Left lung (tissue), 14 donors: Measurements from ENCODE around the gene RAB27A. TPM values are rescaled to one million over a fixed set of nuclear protein-coding genes. Genes with fewer than 3 reads are reported as not detected.
A peak's percentile ranks its signal among the peaks of the same experiment; 100 is the strongest.

ENCODE experiments used
- ATAC-seq: fragments of 200-7000 bp; cut with Tn5 transposase; one replicate; pipeline ENCODE4 v1.9.1; 2020; ENCODE audit warnings: moderate library complexity
- DNase-seq, 4 donors: peaks; one replicate each; pipeline ENCODE4 v3.0.0-alpha.2; 2013 to 2020
- H3K27ac ChIP-seq, 2 donors: fragments of 200-600 bp; sonication (generic) in 1 of 2; one replicate each; pipeline versions ENCODE4 v1.5.0 to v1.8.0; 2020 to 2021
- H3K27me3 ChIP-seq, 2 donors: fragments of 200-600 bp; sonication (generic) in 1 of 2; one replicate each; pipeline versions ENCODE4 v1.5.0 to v1.8.0; 2020 to 2021
- H3K36me3 ChIP-seq, 2 donors: fragments of 200-600 bp; sonication (generic) in 1 of 2; one replicate each; pipeline versions ENCODE4 v1.5.0 to v1.8.0; 2020 to 2021
- H3K4me1 ChIP-seq, 2 donors: fragments of 200-600 bp; one replicate each; pipeline ENCODE4 v1.8.0; 2021
- H3K4me3 ChIP-seq, 2 donors: fragments of 200-600 bp; sonication (generic) in 1 of 2; one replicate each; pipeline versions ENCODE4 v1.5.0 to v1.8.0; 2020 to 2021; ENCODE audit warnings: mild to moderate bottlenecking in 1 of 2
- H3K9me3 ChIP-seq, 2 donors: fragments of 200-600 bp; sonication (generic) in 1 of 2; one replicate each; pipeline versions ENCODE4 v1.5.0 to v1.8.0; 2020 to 2021
- intact Hi-C, 2 donors: fragments of 100-400 bp; cut with DNase I; formaldehyde crosslinking; loops; one replicate each; pipeline versions ENCODE4 v1.11.2 to v1.14.2; 2022
- long read RNA-seq, 12 donors: library from polyadenylated mRNA in 2 of 12; unstranded in 2 of 12; transcript quantifications; one replicate each; pipeline ENCODE4 v2.0.0 and lab custom pipeline, GENCODE V29; 2019 to 2026
- polyA plus RNA-seq, 6 donors: library from polyadenylated mRNA; unstranded; fragments of 120-200 nt; gene quantifications; one replicate each; pipeline ENCODE4 v1.2.1, GENCODE V29; 2013; ENCODE audit not compliant: insufficient read length in 6 of 6
- total RNA-seq, 2 donors: library from RNA; stranded (reverse); fragmentation: NEBNext Ultra II Directional; extraction: Animal tissue kit (Norgen Biotek cat#: 25700); gene quantifications; one replicate each; pipeline ENCODE4 v1.2.1, GENCODE V29; 2021
- TF ChIP-seq, protein P1 (sequence below), 2 donors: fragments of 200-600 bp; sonication (generic) in 1 of 2; IDR thresholded peaks; one replicate each; pipeline versions ENCODE4 v1.5.0 to v1.8.0; 2021; ENCODE audit warnings: antibody characterized with exemption in 2 of 2
- donor health status: DM: no; HTN: yes; CAD: no.
- donor health status: DM: no; HTN: no; CAD: no.

Gene RAB27A
- total RNA-seq = 10 to 100 TPM; 58.1 to 85.7 TPM
- 10 to 100 TPM; 29.6 to 47.0 (median 39.5) TPM for polyA plus RNA-seq
- long read RNA-seq, donor 1, transcript RAB27A-201 (7 exons, 3,446 nt) = major isoform, 11 of 17 reads
- long read RNA-seq, donor 1, partial matches to known transcripts = 5 of 17 reads
- long read RNA-seq, donor 1, other reads (novel, unspliced or antisense) = 0 of 17 reads
- long read RNA-seq, donor 2, partial matches to known transcripts = 0 of 5 reads
- long read RNA-seq, donor 2, other reads (novel, unspliced or antisense) = 0 of 5 reads
- long read RNA-seq, donor 3, partial matches to known transcripts = 0 of 3 reads
- long read RNA-seq, donor 3, other reads (novel, unspliced or antisense) = 0 of 3 reads
- long read RNA-seq, donor 4, transcript RAB27A-201 (7 exons, 3,446 nt) = major isoform, 10 of 15 reads
- long read RNA-seq, donor 4, partial matches to known transcripts = 3 of 15 reads
- long read RNA-seq, donor 4, other reads (novel, unspliced or antisense) = 2 of 15 reads
- long read RNA-seq, donor 5, transcript RAB27A-201 (7 exons, 3,446 nt) = major isoform, 7 of 26 reads
- long read RNA-seq, donor 5, partial matches to known transcripts = 19 of 26 reads
- long read RNA-seq, donor 5, other reads (novel, unspliced or antisense) = 0 of 26 reads
- long read RNA-seq, donor 6, partial matches to known transcripts = 0 of 1 reads
- long read RNA-seq, donor 6, other reads (novel, unspliced or antisense) = 0 of 1 reads
- long read RNA-seq, donor 7, transcript RAB27A-201 (7 exons, 3,446 nt) = major isoform, 6 of 7 reads
- long read RNA-seq, donor 7, partial matches to known transcripts = 0 of 7 reads
- long read RNA-seq, donor 7, other reads (novel, unspliced or antisense) = 0 of 7 reads
- long read RNA-seq, donor 8, transcript RAB27A-201 (7 exons, 3,446 nt) = major isoform, 8 of 8 reads
- long read RNA-seq, donor 8, partial matches to known transcripts = 0 of 8 reads
- long read RNA-seq, donor 8, other reads (novel, unspliced or antisense) = 0 of 8 reads
- long read RNA-seq, donor 9 = 0 reads
- long read RNA-seq, donor 10, transcript RAB27A-201 (7 exons, 3,446 nt) = major isoform, 17 of 27 reads
- long read RNA-seq, donor 10, partial matches to known transcripts = 0 of 27 reads
- long read RNA-seq, donor 10, other reads (novel, unspliced or antisense) = 8 of 27 reads
- long read RNA-seq, donor 11 = 0 reads
- long read RNA-seq, donor 12, partial matches to known transcripts = 0 of 5 reads
- long read RNA-seq, donor 12, other reads (novel, unspliced or antisense) = 0 of 5 reads

DNA sequence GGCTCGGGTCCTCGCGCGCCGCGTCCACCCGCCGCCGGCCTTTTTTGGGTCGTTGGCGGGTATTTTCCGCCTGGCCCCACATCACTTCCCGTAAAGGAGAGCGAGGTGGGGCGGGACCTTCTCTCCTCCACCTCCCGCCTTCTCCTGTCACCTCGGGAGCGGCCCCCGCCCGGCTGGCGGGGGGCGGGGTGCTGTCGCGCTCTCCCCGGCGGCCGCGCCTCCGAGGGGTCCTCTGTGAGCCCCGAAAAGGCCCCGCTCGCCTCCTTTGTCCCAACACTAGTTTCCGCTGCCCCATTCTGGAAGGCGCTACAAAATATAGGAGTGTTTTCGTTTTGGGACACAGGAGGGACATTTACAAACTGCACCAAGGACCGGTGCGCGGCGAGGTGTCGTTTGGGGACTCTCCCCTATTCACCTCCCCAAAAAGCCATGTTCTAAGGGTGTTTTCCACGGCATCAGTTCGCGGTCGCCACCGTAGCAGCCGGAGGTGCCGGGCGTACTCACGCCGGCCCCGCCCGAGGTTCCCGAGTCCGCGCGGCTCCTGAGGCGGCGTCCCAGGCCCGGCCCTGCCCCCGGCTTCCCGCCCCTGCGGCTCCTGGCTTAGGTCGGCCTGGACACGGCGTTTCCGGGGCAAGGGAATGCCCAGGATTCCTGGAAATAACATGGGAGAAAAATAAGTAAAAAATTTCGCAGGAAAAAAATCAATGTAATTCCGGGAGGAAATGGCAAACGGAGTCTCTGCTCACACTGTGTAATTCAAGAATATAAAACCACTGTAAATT, at the start of gene RAB27A:
TSS of gene RAB27A (minus strand) at position 68 of the 782 bp plus-strand sequence. CDS start 54,879 bp downstream, outside the sequence.
- Histone ChIP-seq H3K9me3 (no peaks in the 10 kb centered on the region), H3K27me3 (no peaks in the 10 kb centered on the region), H3K36me3 (no peaks in the 10 kb centered on the region), H3K4me1 (peaks cover 5 to 52% of the 10 kb centered on the region in 2 donors), H3K27ac (peak within 1 kb of the TSS; percentile 96 to 99), H3K4me3 (peak within 1 kb of the TSS; percentile 83 to 91)
- ATAC-seq (peak; percentile 87), DNase-seq (peak; percentile 78 to 94 (median 82))
- TF ChIP-seq, protein P1, sequence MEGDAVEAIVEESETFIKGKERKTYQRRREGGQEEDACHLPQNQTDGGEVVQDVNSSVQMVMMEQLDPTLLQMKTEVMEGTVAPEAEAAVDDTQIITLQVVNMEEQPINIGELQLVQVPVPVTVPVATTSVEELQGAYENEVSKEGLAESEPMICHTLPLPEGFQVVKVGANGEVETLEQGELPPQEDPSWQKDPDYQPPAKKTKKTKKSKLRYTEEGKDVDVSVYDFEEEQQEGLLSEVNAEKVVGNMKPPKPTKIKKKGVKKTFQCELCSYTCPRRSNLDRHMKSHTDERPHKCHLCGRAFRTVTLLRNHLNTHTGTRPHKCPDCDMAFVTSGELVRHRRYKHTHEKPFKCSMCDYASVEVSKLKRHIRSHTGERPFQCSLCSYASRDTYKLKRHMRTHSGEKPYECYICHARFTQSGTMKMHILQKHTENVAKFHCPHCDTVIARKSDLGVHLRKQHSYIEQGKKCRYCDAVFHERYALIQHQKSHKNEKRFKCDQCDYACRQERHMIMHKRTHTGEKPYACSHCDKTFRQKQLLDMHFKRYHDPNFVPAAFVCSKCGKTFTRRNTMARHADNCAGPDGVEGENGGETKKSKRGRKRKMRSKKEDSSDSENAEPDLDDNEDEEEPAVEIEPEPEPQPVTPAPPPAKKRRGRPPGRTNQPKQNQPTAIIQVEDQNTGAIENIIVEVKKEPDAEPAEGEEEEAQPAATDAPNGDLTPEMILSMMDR (IDR thresholded peaks at IDR 0.05) = no peak
- intact Hi-C loops = loop anchor here in 1 of 2 donors (5.0 kb wide), 1 partner anchor 73 kb away; no protein-coding TSS in a partner anchor

DNA sequence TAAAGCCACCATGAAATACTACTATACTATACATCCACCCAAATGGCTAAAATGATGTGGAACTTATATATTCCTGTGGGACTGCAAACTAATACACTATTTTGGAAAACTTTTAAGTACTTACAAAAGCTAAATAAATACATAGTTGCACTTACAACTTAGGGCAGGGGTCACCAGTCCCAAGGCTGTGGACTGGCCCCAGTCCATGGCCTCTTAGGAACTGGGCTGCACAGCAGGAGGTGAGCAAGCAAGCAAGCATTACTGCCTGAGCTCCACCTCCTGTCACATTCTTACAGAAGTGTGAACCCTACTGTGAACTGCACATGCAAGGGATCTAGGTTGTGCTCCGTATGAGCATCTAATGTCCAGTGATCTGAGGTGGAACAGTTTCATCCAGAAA, 47.5 kb upstream of the RAB27A start:
- intact Hi-C loops = no loop called here
- DNase-seq (no peak), ATAC-seq (no peak)
- H3K9me3 ChIP-seq = no peaks in the 10 kb centered on the region
- H3K4me1 ChIP-seq = no peaks in the 10 kb centered on the region
- TF ChIP-seq, protein P1 (IDR thresholded peaks at IDR 0.05) = no peak
- H3K4me3 ChIP-seq = no peak overlapping the region
- H3K27ac ChIP-seq = no peak overlapping the region
- peaks cover 2 to 76% of the 10 kb centered on the region in 2 donors for H3K36me3 ChIP-seq
- H3K27me3 ChIP-seq = no peaks in the 10 kb centered on the region

DNA sequence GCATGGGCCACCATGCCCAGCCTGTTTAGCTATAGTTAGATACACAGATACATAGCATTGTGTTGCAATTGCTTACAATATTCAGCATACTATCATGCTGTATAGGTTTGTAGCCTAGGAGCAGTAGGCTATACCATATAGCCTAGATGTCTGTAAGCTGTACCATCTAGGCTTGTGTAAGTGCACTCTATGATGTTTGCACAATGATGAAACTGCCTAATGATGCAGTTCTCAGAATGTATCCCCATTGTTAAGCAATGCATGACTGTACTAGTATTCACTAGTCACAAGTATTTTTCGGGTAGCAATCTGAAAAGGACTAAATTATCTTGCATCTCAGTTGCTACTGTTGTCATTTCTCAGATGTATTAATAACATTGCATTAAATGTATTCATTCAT, 45.4 kb upstream of the RAB27A start:
- Histone ChIP-seq H3K4me3 (no peak overlapping the region), H3K36me3 (peaks cover 2 to 81% of the 10 kb centered on the region in 2 donors), H3K27ac (no peak overlapping the region), H3K4me1 (no peaks in the 10 kb centered on the region), H3K27me3 (no peaks in the 10 kb centered on the region), H3K9me3 (no peaks in the 10 kb centered on the region)
- ATAC-seq (no peak), DNase-seq (no peak)
- TF ChIP-seq, protein P1 (IDR thresholded peaks at IDR 0.05) = no peak
- intact Hi-C loops = no loop called here

DNA sequence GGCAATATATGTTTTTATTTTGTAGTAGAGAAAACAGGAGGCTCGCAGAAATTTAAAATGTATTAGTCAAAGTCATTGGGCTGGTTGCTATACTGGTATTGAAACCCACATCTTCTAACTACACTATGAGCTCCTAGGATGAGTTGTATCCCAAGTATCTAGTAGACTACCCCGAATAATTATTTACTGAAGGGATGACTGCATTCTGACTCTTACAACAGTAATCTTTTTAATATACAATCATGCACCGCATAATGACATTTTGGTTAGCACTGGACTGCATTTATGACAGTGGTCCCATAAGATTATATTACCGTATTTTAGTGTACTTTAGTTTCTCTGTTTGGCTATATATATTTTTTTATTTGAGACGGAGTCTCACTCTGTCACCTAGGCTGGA, 44.8 kb upstream of the RAB27A start:
- ATAC-seq (no peak), DNase-seq (no peak)
- Histone ChIP-seq H3K9me3 (no peaks in the 10 kb centered on the region), H3K27me3 (no peaks in the 10 kb centered on the region), H3K27ac (no peak overlapping the region), H3K4me3 (no peak overlapping the region), H3K4me1 (no peaks in the 10 kb centered on the region), H3K36me3 (peaks cover 2 to 82% of the 10 kb centered on the region in 2 donors)
- intact Hi-C loops = no loop called here
- TF ChIP-seq, protein P1 (IDR thresholded peaks at IDR 0.05) = no peak
